GM12878 (cell line): Measurements from ENCODE around the gene CIAO2B.

Experiments used
- CHD2 ChIP-seq: IDR thresholded peaks from 2 replicates; pipeline ENCODE4 v1.6.1; 2011; ENCODE audit warnings: low read depth, low read length, improper control_type of control experiment, borderline replicate concordance
- EZH2 ChIP-seq: IDR thresholded peaks from 2 replicates; pipeline ENCODE4 v1.6.1; 2012; ENCODE audit warnings: low read depth, mild to moderate bottlenecking, control low read depth, inconsistent platforms, low read length, borderline replicate concordance; ENCODE audit not compliant: control insufficient read depth
- MYC ChIP-seq: IDR thresholded peaks from 2 replicates; pipeline ENCODE4 v1.6.1; 2011; ENCODE audit warnings: mild to moderate bottlenecking, low read length, moderate library complexity, inconsistent platforms; ENCODE audit not compliant: insufficient read depth, insufficient replicate concordance, insufficient read length, severe bottlenecking
- YBX1 ChIP-seq: fragments of 450-650 bp; IDR thresholded peaks from 2 replicates; pipeline ENCODE4 v1.6.1; 2016; ENCODE audit warnings: antibody characterized with exemption

DNA sequence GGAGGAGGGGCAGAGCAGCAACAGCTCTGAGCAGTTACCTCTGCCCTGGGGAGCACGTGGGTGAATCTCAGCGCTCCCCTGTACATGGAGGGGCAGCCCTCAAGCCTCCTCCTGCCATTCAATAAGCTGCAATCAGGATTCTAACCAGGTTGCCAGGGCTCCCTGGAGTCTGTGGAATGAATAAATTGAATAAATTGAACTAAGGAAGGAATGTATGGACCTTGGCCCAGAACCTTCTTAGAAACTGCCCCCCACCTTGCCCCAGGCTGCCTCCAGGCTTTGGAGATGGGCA is 14.0 kb downstream of the CIAO2B start:
- TF ChIP-seq YBX1 (no peak), MYC (no peak), CHD2 (no peak), EZH2 (no peak)
